ENCODE results near the gene SLC12A7.

SLC12A7 gene

GRCh38 chr5:1089146-1089545 is 22.7 kb downstream of the SLC12A7 start:
- H3K4me3 ChIP-seq (ENCODE audit: low read length) = no peak overlapping the region
- no peak for TF ChIP-seq CTCF (IDR thresholded peaks at IDR 0.05; ENCODE audit: insufficient read depth, low read depth, low read length, missing control alignments)
- DNase-seq (ENCODE audit: low read depth) = no peak

- no peak for DNase-seq (ENCODE audit: low read depth)
- no peak overlapping the region for H3K4me3 ChIP-seq (ENCODE audit: low read length)
- no peak for TF ChIP-seq CTCF (IDR thresholded peaks at IDR 0.05; ENCODE audit: insufficient read depth, low read depth, low read length, missing control alignments)
These were observed 23.1 kb downstream of the SLC12A7 start for GRCh38 chr5:1088726-1089125.

GRCh38 chr5:1088031-1088430 is 23.8 kb downstream of the SLC12A7 start:
- no peak for DNase-seq (ENCODE audit: low read depth)
- no peak overlapping the region for H3K4me3 ChIP-seq (ENCODE audit: low read length)
- TF ChIP-seq CTCF (IDR thresholded peaks at IDR 0.05; ENCODE audit: insufficient read depth, low read depth, low read length, missing control alignments) = no peak

GRCh38 chr5:1087428-1087827 is 24.4 kb downstream of the SLC12A7 start:
- no peak for TF ChIP-seq CTCF (IDR thresholded peaks at IDR 0.05; ENCODE audit: insufficient read depth, low read depth, low read length, missing control alignments)
- DNase-seq (ENCODE audit: low read depth) = no peak
- no peak overlapping the region for H3K4me3 ChIP-seq (ENCODE audit: low read length)

GRCh38 chr5:1086871-1087270 is 25.0 kb downstream of the SLC12A7 start:
- H3K4me3 ChIP-seq (ENCODE audit: low read length) = no peak overlapping the region
- no peak for DNase-seq (ENCODE audit: low read depth)
- no peak for TF ChIP-seq CTCF (IDR thresholded peaks at IDR 0.05; ENCODE audit: insufficient read depth, low read depth, low read length, missing control alignments)

GRCh38 chr5:1086137-1086536 is 25.7 kb downstream of the SLC12A7 start:
- DNase-seq (ENCODE audit: low read depth) = no peak
- no peak overlapping the region for H3K4me3 ChIP-seq (ENCODE audit: low read length)
- no peak for TF ChIP-seq CTCF (IDR thresholded peaks at IDR 0.05; ENCODE audit: insufficient read depth, low read depth, low read length, missing control alignments)

- H3K4me3 ChIP-seq (ENCODE audit: low read length) = no peak overlapping the region
- TF ChIP-seq CTCF (IDR thresholded peaks at IDR 0.05; ENCODE audit: insufficient read depth, low read depth, low read length, missing control alignments) = no peak
- no peak for DNase-seq (ENCODE audit: low read depth)
These were observed 26.5 kb downstream of the SLC12A7 start for GRCh38 chr5:1085391-1085790.
